Esophagus squamous epithelium (tissue), 4 donors: Measurements from ENCODE around the gene MBOAT2.

ENCODE experiments used
- POLR2A ChIP-seq, 4 donors: fragments of 450-650 bp; IDR thresholded peaks; one replicate each; pipeline ENCODE4 v1.6.1; 2017; ENCODE audit warnings: antibody characterized with exemption in 4 of 4, mild to moderate bottlenecking in 4 of 4, moderate library complexity in 3 of 4
- TF ChIP-seq, protein P1 (sequence below), 6 experiments: fragments of 450-650 bp in 4 of 6; fragments of 200-600 bp in 2 of 6; sonication (generic) in 2 of 6; IDR thresholded peaks; one replicate each; pipeline ENCODE4 v1.5.1; 2016 to 2019; ENCODE audit warnings: antibody characterized with exemption in 6 of 6, mild to moderate bottlenecking in 4 of 6, moderate library complexity in 4 of 6

DNA sequence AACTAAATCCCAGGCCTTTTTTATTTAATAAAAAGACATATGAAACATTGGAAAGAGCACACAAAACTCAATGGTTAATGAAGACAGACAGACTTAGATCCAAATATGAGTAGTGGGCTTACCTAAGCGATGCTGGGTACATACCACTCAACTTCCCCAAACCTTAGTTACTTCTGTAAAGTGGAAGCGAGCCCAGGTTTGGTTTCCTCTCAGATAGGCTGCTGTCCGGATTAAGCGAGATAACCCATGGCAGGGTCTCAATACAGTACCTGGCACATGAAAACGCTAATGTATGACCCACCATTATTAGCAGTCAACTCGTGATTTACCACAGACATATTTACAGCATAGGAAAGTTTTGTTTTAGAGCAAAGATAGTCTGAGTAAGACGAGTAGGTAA lies 21.6 kb downstream of the MBOAT2 start:
- TF ChIP-seq, protein P1, sequence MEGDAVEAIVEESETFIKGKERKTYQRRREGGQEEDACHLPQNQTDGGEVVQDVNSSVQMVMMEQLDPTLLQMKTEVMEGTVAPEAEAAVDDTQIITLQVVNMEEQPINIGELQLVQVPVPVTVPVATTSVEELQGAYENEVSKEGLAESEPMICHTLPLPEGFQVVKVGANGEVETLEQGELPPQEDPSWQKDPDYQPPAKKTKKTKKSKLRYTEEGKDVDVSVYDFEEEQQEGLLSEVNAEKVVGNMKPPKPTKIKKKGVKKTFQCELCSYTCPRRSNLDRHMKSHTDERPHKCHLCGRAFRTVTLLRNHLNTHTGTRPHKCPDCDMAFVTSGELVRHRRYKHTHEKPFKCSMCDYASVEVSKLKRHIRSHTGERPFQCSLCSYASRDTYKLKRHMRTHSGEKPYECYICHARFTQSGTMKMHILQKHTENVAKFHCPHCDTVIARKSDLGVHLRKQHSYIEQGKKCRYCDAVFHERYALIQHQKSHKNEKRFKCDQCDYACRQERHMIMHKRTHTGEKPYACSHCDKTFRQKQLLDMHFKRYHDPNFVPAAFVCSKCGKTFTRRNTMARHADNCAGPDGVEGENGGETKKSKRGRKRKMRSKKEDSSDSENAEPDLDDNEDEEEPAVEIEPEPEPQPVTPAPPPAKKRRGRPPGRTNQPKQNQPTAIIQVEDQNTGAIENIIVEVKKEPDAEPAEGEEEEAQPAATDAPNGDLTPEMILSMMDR (IDR thresholded peaks at IDR 0.05): no peak
- TF ChIP-seq POLR2A (IDR thresholded peaks at IDR 0.05): no peak
